Suprapubic skin (tissue), 4 donors: Measurements from ENCODE around the gene RHOF. TPM values are rescaled to one million over a fixed set of nuclear protein-coding genes. Genes with fewer than 3 reads are reported as not detected.

ENCODE experiments used
- DNase-seq, 2 donors: peaks; one replicate each; pipeline ENCODE4 v3.0.0-alpha.2; 2019; ENCODE audit warnings: low spot score in 2 of 2
- H3K27ac ChIP-seq: fragments of 200-600 bp; sonication (generic); one replicate; pipeline ENCODE4 v1.5.1; 2019
- H3K27me3 ChIP-seq: fragments of 200-600 bp; sonication (generic); one replicate; pipeline ENCODE4 v1.5.1; 2019
- H3K36me3 ChIP-seq: fragments of 200-600 bp; sonication (generic); one replicate; pipeline ENCODE4 v1.5.1; 2019
- H3K4me1 ChIP-seq: fragments of 200-600 bp; sonication (generic); one replicate; pipeline ENCODE4 v1.5.1; 2019
- H3K4me3 ChIP-seq: fragments of 200-600 bp; sonication (generic); one replicate; pipeline ENCODE4 v1.5.1; 2019; ENCODE audit warnings: mild to moderate bottlenecking
- H3K9me3 ChIP-seq: fragments of 200-600 bp; sonication (generic); one replicate; pipeline ENCODE4 v1.5.1; 2019
- CTCF ChIP-seq, 2 donors: fragments of 200-600 bp in 1 of 2; fragments of 450-650 bp in 1 of 2; sonication (generic) in 1 of 2; IDR thresholded peaks; one replicate each; pipeline ENCODE4 v1.5.1; 2016 to 2019; ENCODE audit warnings: antibody characterized with exemption in 2 of 2, mild to moderate bottlenecking in 1 of 2, moderate library complexity in 1 of 2
- EP300 ChIP-seq: sonication (generic); formaldehyde crosslinking; IDR thresholded peaks from one replicate; pipeline ENCODE4 v1.6.1; 2017; ENCODE audit warnings: antibody characterized with exemption
- POLR2A ChIP-seq, 2 donors: fragments of 450-650 bp; IDR thresholded peaks; one replicate each; pipeline ENCODE4 v1.6.1; 2017; ENCODE audit warnings: antibody characterized with exemption in 2 of 2, mild to moderate bottlenecking in 2 of 2, moderate library complexity in 2 of 2
- POLR2AphosphoS5 ChIP-seq, 3 donors: sonication (generic); formaldehyde crosslinking; IDR thresholded peaks; one replicate each; pipeline ENCODE4 v1.6.1; 2017; ENCODE audit warnings: antibody characterized with exemption in 3 of 3
- WGBS: methylation state at CpG from one replicate; pipeline ENCODE4 v1.1.5; 2018; 5-methylcytosine and 5-hydroxymethylcytosine counted together
- total RNA-seq, 4 donors: library from RNA; depleted of rRNA; stranded (reverse); fragments of >200 nt; gene quantifications; one replicate each; pipeline ENCODE4 v1.1.0, GENCODE V29; 2016

Gene RHOF
- 10 to 100 TPM in 3 of 4 donors, 1 to 10 TPM in 1; 6.6 to 20.4 (median 17.5) TPM for total RNA-seq

- WGBS: 0% methylated on average over 5 of the region's 36 CpGs
- peak within 1 kb of the TSS; percentile 57 for H3K27ac ChIP-seq
- no peak for DNase-seq
- H3K27me3 ChIP-seq: no peaks in the 10 kb centered on the region
- no peaks in the 10 kb centered on the region for H3K9me3 ChIP-seq
- peak within 1 kb of the TSS; percentile 61 for H3K4me3 ChIP-seq
- peaks cover 58% of the 10 kb centered on the region for H3K4me1 ChIP-seq
- H3K36me3 ChIP-seq: peaks cover 5% of the 10 kb centered on the region
- TF ChIP-seq POLR2AphosphoS5 (IDR thresholded peaks at IDR 0.05) (no peak), EP300 (no peak)
Measured at GRCh38 chr12:121793440-121793837, at the start of gene RHOF. RHOF (minus strand) TSS chr12:121793688; CDS start chr12:121793633, 55 bp downstream.

GRCh38 chr12:121839993-121840761, 46.7 kb upstream of the RHOF start:
- Histone ChIP-seq H3K27ac (peak overlapping the region; percentile 48), H3K9me3 (no peaks in the 10 kb centered on the region), H3K27me3 (no peaks in the 10 kb centered on the region), H3K4me3 (peak overlapping the region; percentile 61), H3K4me1 (peaks cover 12% of the 10 kb centered on the region), H3K36me3 (no peaks in the 10 kb centered on the region)
- TF ChIP-seq EP300 (no peak), CTCF (IDR thresholded peaks at IDR 0.05) (no peak), POLR2A (IDR thresholded peaks at IDR 0.05) (no peak), POLR2AphosphoS5 (IDR thresholded peaks at IDR 0.05) (no peak)
- WGBS: 75% methylated on average over 24 of the region's 24 CpGs
- DNase-seq: no peak

DNA sequence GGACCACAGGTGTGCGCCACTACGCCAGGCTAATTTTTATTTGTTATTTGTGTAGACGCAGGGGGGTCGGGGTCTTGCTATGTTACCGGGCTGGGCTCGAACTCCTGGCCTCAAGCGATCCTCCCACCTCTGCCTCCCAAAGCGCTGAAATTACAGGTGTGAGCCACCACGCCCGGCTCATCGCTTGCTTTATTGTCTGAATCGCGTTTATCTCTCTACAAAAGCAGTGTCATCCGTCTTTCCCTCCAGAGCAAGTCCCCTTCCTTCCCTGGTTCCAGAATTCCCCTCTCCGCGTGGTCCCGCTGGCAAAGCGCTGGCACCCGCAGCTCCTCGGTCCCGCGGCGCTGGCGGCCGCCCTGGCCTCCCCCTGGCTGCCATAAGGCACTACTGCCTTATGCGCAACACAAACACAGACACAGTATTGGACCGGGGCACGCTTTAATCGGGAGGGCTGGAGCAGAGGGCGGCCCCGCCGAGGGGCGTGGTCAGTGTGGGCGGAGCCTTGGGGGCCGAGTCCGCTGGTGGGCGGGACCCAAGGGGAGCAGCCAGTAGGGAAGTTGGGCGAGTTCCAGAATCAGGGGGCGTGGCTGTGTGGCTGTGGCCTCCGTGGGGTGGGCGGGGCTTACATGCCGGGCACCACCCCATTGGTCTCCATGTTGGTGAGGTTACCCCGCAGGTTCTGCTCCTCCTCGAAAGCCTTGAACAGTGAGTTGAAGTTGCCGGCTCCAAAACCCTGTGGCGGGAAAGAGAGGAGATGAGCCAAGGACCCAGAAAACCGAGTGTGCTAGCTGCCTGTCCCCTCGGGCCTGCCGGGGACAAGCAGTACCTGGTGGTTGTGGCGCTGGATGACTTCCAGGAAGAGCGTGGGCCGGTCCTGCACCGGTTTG, 45.9 kb upstream of the RHOF start:
- peak; percentile 99 for DNase-seq
- H3K9me3 ChIP-seq: no peaks in the 10 kb centered on the region
- TF ChIP-seq EP300 (no peak), POLR2A (IDR thresholded peaks at IDR 0.05) (peak in 1 of 2 donors; percentile 29), CTCF (IDR thresholded peaks at IDR 0.05) (peak; percentile 36 to 55), POLR2AphosphoS5 (IDR thresholded peaks at IDR 0.05) (no peak)
- WGBS: 11% methylated on average over 50 of the region's 53 CpGs
- peak overlapping the region; percentile 61 for H3K4me3 ChIP-seq
- H3K27ac ChIP-seq: peak overlapping the region; percentile 48
- H3K4me1 ChIP-seq: peaks cover 12% of the 10 kb centered on the region
- no peaks in the 10 kb centered on the region for H3K36me3 ChIP-seq
- H3K27me3 ChIP-seq: no peaks in the 10 kb centered on the region

GRCh38 chr12:121838126-121838525, 44.6 kb upstream of the RHOF start:
- no peak overlapping the region for H3K27ac ChIP-seq
- H3K4me3 ChIP-seq: no peak overlapping the region
- H3K9me3 ChIP-seq: no peaks in the 10 kb centered on the region
- WGBS: 78% methylated on average over 5 of the region's 5 CpGs
- no peak for TF ChIP-seq EP300
- TF ChIP-seq POLR2AphosphoS5 (IDR thresholded peaks at IDR 0.05): no peak
- no peak for TF ChIP-seq CTCF (IDR thresholded peaks at IDR 0.05)
- no peak for TF ChIP-seq POLR2A (IDR thresholded peaks at IDR 0.05)
- no peak for DNase-seq
- no peaks in the 10 kb centered on the region for H3K36me3 ChIP-seq
- peaks cover 12% of the 10 kb centered on the region for H3K4me1 ChIP-seq
- H3K27me3 ChIP-seq: no peaks in the 10 kb centered on the region

DNA sequence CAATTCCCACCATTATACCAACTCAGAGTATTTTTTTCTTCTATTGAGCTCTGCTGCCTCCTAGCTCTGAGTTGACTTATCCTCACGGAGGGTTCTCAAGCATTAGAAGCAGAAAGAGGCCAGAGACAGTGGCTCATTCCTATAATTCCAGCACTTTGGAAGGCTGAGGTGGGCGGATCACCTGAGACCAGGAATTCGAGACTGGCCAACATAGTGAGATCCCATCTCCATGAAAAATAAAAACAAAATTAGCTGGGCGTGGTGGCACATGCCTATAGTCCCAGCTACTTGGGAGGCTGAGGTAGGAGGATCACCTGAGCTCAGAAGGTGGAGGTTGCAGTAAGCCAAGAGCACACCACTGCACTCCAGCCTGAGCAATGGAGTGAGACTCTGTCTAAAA, 44.2 kb upstream of the RHOF start:
- TF ChIP-seq POLR2A (IDR thresholded peaks at IDR 0.05) (no peak), CTCF (IDR thresholded peaks at IDR 0.05) (no peak), POLR2AphosphoS5 (IDR thresholded peaks at IDR 0.05) (no peak), EP300 (no peak)
- H3K36me3 ChIP-seq: no peaks in the 10 kb centered on the region
- H3K27me3 ChIP-seq: no peaks in the 10 kb centered on the region
- no peak overlapping the region for H3K27ac ChIP-seq
- H3K9me3 ChIP-seq: no peaks in the 10 kb centered on the region
- H3K4me1 ChIP-seq: peaks cover 12% of the 10 kb centered on the region
- 79% methylated on average over 4 of the region's 4 CpGs for WGBS
- no peak overlapping the region for H3K4me3 ChIP-seq
- no peak for DNase-seq
